AG08395 (cell line): Measurements from ENCODE around the gene ATAD3C.
"Not testable (repeated sequence)": the region's sequence is repeated elsewhere in the genome, so short reads cannot be mapped to it uniquely, and the experiment has no call there.

Source experiments
- DNase-seq: peaks from one replicate; pipeline ENCODE4 v3.0.0; 2012; ENCODE audit warnings: mixed read lengths, low spot score

The ATAD3C gene, protein sequence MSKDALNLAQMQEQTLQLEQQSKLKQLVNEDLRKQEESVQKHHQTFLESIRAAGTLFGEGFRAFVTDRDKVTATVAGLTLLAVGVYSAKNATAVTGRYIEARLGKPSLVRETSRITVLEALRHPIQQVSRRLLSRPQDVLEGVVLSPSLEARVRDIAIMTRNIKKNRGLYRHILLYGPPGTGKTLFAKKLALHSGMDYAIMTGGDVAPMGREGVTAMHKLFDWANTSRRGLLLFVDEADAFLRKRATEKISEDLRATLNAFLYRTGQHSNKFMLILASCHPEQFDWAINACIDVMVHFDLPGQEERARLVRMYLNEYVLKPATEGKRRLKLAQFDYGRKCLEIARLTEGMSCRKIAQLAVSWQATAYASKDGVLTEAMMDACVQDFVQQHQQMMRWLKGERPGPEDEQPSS

DNA sequence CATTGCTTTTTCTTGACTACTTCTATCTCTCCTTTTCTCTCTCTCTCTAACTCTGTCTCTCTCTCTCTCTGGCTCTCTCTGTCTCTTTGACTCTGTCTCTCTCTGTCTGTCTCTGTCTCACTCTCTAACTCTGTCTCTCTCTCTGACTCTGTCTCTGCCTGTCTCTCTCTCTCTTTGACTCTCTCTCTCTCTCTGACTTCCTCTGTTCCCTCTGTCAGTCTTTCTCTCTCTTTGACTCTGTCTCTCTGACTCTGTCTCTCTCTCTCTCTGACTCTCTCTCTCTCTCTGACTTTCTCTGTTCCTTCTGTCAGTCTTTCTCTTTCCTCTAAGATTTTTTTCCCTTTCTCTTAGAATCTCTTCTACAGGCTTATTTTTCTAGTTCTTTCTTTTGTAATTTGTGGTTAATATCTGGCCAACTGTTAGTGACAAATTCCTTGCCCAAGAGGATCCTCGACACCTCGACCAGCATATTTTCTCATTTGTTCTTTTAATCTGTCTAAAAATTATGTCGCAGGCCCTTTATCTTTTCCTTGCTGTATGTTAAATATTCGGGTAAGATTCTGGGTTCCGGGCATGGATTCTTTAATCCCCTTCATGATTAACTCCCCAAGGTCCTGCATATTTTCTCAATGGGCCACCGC lies at the start of gene ATAD3C:
ATAD3C (plus strand) TSS at position 591 of the 641 bp plus-strand sequence. CDS start 995 bp downstream, outside the sequence.
- DNase-seq = no peak

DNA sequence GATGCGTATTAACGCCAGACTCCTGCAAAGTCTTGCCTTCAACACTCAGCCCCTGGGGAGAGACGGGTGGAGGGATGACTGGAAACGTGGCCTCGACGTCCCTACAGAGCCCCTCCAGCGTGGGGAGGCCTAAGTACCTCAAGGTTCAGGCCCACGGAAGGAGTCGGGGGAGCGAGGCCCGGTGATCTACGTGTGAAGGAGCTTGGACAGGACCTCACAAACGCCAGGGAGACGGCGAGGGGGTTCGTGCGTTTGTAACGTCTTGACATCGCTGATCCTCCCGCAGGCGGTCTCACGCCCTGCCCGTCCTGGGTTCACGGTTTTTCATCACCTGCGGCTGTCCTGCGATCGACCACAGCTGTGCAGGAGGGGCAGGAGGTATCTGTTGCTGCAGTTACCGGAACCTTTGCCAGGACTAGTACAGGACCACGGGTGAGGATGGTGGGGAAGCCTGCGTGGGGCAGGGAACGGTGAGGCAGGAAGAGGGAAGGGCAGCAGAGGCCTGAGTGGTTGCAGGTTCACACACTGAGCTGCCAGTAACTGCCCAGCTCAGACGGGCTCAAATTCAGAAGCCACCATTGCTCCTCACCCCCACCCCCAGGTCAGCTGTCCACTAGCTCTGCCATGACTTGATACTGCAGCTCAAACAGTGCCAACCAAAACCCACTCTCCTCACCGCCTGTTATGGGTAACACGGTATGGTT lies 49.5 kb upstream of the ATAD3C start:
- no peak for DNase-seq

DNA sequence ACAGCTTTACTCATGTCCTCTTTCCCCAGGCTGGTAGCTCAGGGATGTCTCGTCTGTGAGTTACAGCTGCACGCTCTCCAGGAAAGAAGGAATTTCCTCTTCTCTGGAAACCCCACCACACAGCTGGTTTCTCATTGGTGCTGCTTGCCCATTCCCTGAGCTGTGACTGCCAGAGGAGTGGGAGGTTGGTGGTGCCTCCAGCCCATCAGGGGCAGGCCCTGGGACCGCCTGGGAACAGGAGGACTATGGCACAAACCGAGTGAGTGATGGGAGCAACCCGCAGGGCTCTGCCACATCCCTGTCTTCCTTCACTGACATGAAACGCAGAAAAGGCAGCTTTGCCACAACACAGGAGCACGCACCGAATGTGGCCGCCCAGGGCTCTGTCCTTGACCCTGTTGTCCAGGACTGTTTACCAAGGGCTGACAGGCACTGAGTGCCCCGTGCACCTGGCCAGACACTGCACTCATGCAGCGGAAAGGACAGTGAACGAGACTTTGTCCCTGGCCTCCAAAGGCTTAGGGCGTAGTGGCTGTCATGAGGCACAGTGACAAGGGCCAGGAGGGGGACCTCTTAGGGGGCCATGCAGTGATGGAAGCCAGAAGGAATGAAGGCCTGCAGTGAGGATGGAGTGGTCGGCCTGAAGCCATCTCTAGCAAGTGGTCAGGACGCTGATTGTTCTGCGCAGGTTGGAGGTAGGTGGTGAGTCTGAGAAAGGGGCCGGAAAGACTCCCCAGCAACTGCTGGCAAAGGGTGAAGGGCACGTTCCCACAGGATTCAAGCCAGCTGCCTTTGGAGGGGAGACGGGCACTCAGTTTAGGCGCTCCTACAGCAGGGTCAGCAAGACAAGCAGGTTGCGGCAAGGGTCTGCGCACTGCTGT lies 48.7 kb upstream of the ATAD3C start:
- no peak for DNase-seq

DNA sequence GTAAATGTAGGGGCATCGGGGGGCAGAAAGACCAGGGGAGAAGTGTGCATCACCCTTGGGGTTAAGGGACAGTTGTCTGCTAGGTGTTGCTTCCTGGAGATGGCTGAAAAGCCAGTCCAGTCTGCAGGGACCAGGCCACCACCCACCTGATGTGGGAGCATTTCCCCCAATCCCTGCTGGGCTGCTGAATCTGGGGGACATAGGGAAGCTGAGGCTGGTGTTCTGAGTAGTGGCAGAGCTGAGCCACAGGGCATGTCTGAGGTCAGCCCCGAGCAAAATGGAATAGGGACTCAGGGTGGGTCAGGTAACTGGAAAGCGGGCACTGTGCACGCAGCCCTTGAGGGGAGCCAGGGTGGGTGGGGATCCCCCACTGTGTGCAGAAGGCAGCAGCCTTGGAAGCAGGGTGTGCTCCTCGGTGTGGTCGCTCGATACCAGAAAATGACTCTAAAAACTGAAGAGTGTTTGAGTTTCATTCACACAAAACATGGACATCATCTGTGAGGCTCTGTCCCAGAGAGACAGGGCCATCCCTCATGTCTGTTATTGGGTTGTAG lies 48.0 kb upstream of the ATAD3C start:
- no peak for DNase-seq

DNA sequence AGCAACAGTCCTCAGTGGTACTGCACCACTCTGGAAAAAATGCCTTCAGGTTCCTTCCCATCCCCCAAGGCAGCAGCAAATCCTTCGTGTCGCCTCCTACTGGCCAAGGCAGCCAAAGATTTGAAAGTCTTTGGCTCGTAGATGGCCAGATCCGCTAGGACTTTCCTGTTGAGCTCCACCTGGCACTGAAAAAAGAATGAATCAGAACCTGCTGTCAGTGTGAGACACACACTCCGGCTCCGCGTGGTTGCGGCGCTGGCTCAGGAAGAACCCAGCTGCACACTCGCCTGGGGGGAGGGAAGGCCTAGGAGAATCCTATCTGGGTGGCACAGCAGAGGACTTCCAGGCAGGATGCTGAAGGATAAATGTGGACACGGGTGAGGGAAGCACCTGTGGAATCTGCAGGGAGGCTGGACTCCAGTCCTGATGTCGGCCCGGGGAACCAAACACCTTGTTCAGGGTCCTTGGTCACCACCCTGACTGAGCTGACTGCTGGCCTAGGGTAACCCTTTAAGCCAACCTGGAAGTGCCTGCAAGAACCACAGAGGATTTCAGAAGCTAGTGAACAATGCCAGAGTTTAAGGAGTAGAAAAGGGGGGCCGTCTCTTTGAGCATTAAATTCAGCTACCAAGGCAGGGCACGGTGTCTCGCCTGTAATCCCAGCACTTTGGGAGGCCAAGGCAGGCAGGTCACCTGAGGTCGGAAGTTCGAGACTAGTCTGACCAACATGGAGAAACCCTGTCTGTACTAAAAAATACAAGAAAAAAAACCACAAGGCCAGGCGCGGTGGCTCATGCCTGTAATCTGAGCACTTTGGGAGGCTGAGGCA lies 47.2 kb upstream of the ATAD3C start:
- DNase-seq = peak; percentile 66

DNA sequence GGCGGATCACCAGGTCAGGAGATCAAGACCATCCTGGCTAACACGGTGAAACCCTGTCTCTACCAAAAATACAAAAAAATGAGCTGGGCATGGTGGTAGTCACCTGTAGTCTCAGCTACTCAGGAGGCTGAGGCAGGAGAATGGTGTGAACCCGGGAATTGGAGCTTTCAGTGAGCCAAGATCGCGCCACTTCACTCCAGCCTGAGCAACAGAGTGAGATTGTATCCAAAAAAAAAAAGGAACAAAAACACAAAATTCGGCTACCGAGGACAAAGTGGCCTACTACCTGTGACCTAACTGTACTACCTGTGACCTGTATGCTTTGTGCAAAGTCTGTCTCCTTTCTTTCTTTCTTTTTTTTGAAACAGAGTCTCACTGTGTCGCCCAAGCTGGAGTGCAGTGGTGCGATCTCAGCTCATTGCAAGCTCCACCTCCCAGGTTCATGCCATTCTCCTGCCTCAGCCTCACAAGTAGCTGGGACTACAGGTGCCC lies 46.5 kb upstream of the ATAD3C start:
- DNase-seq = not testable (repeated sequence)

DNA sequence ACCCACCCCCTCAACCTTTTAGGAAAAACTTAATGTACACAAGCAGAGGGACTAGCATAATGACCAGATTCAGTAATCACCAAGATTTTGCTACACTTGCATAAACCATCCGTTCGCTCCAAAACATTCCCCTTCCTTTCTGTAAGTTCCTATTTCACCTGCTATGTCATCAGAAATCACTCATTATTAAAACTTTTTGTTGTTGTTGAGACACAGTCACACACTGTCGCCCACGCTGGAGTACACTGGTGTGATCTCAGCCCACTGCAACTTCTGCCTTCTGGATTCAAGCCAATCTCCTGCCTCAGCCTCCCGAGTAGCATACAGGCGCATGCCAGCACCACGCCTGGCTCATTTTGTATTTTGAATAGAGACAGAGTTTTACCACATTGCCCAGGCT lies 45.8 kb upstream of the ATAD3C start:
- DNase-seq = no peak

DNA sequence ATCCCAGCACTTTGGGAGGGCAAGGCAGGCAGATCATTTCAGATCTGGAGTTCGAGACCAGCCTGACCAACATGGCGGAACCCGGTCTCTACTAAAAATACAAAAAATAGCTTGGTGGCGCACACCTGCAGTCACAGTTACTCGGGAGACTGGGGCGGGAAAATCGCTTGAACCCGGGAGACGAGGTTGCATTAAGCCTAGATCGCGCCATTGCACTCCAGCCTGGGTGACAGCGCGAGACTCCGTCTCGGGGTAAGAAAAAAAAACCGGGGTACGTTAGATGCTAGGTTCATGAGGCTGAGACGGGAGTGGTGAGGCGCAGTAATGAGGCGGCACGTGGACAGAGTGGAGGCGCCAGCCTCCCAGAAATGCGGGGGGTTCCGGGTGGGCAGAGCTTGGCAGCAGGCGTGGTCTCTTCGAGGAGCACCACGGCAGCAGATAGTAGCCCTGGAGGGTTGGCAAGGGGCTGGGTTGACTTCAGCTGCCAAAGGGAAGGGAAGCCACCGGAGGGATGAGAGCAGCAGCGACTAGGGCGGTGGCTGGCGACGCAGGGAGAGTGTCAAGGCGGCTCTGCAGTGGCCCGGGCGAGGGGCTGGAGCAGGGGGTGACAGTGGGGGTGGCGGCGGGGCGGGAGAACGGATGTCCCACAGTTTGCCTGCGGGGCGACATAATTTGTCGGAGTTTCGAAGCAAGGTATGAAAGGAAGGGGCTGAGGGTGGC lies 43.2 kb upstream of the ATAD3C start:
- no peak for DNase-seq

DNA sequence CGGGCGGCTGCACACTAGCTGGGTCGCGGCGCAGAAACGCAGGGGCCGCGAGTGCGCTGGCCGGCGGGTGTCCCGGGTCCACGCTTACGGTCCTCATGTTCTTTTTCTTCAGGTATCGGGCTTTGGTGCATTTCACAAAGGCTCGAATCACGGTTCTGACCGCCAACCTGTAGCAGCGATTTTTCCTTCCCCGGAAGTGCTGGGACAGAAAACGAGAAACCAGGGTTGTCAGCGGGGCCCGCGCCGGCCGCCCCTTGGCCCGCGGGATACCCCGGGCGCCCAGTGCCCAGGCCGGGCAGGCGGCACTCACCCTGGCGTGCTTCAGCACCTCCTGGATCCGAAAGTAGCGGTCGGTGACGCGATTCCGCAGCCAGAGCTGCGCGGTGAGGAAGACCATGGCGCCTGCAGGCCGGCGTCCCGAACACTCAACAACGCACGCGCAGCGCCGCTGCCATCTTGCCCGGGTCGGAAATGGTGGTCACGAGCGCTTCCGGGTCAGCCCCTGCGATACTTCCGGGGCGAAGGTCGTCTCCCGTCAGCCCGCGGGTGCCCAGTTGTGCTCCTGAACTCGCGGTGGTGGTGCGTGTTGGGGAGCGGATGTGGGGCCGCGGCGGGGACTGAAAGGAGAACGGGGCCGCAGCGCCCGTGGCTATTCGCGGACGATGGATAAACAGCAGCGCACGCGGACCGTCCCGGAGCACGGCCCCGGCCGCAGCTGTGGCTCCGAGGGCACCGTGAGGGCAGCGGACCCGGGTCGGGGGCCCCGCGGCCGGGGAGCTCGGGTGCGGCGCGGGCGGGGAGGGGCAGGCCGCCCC lies 42.5 kb upstream of the ATAD3C start, which contains the start of gene MRPL20:
MRPL20 (minus strand) TSS at position 473 of the 815 bp plus-strand sequence; CDS start at position 397, 76 bp downstream.
- DNase-seq = peak; percentile 96

DNA sequence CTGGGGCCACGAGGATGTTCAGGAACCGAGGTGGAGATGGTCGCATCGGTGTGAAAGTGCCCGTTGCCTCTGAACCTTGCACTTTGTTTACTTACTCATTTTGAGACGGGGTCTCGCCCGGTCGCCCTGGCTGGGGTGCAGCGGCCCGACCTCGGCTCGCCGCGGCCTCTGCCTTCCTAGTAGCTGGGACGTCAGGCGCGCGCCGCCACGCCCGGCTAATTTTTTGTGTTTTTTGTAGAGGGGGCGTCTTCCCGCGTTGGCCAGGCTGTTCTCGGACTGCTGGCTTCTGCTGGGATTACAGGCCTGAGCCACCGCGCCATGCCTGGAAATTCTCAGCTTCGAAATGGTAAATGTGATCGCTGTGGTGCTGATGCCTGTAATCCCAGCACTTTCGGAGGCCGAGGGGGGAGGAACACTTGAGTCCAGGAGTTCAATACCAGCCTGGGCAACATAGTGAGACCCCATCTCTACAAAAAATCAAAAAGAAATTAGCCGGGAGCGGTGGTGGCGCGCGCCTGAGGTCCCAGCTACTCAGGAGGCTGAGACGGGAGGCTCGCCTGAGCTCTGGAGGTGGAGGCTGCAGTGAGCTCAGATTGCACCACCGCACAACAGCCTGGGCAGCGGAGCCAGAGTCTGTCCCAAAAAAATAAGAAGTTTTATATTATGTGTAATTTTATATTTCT lies 41.7 kb upstream of the ATAD3C start:
- DNase-seq = no peak

DNA sequence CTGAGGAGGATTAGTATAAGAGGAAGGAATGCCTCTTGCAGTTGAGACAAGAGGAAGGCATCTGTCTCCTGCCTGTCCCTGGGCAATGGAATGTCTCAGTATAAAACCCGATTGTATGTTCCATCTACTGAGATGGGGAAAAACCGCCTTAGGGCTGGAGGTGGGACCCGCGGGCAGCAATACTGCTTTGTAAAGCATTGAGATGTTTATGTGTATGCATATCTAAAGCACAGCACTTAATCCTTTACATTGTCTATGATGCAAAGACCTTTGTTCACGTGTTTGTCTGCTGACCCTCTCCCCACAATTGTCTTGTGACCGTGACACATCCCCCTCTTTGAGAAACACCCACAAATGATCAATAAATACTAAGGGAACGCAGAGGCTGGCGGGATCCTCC lies 39.3 kb upstream of the ATAD3C start:
- not testable (repeated sequence) for DNase-seq

DNA sequence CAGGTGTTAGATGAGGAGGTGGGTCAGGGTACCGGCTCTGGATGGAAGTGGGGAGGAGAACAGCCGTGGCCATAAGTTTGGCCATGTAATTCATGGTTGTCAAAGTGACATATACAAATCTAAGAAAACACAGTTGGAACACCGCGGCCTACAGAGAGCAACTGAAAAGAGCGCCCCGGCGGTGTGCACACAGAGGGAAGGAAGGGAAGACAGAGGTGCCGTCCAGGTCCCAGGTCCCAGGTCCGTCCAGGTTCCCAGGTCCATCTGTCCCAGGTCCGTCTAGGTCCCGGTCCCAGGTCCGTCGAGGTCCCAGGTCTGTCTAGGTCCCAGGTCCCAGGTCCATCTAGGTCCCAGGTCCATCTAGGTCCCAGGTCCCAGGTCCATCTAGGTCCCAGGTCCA lies 37.9 kb upstream of the ATAD3C start:
- DNase-seq = no peak

DNA sequence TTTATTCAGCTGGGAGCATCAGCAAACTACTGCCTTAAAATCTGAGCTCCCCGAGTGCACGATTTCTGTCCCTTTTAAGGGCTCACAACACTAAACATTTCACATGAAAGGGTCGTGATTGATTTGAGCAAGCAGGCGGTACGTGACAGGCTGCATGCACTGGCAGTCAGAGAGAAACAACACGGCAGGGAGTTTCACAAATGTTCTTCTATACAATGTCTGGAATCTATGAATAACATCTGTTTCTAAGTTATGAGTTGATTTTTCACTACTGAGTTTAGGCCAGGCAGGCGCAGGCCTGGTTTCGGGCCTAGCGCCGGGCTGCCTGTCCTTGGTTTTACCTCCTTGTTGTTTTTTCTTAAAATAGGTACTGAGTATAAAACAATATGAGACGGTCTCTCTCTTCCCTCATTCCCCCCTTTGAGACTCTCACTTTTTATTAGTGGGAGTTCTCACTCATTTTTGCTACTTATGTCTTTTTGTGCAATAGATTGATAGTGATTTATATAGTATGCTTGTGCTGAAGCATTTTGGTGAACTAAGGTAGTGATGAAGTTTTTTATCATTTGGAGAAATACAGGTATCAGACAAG lies 37.1 kb upstream of the ATAD3C start:
- DNase-seq = not testable (repeated sequence)

DNA sequence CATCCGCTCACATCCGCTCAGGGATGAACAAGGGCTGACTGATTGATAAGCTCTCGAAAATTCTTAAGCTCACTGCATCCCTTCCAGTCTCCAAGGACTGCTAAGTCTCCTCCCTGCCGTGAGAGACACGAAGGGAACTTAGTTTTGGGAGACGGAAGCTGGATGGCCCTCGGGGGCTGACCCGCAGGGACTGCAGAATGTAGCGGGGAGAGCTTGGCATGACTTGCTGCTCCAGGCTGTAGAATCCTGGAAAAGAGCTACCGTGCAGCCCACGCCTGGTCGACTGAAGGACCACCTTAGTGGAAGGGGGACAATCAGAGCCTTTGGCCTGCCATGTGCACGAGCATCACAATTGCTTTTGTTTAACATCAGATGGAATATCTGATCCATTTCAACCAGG lies 33.7 kb upstream of the ATAD3C start:
- DNase-seq = no peak

DNA sequence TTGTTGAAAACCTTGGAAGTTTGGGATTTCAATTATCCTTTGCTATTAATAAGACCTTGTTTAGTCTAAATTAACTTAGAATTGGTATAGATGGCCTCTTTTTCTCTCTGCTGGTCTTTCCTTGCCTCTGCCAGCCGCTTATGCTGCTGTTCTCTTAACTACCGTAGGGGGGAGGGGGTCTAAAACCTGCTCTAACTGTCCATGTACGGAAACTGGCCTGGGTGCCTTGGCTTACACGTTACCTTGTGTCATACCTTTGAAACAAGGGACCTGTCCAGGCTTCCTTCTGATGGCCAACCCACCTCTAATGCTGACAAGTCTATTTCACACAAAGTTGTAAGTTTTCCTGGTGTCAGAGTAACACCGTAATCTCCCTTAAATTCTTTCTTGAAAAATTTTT lies 32.1 kb upstream of the ATAD3C start:
- DNase-seq = not testable (repeated sequence)

DNA sequence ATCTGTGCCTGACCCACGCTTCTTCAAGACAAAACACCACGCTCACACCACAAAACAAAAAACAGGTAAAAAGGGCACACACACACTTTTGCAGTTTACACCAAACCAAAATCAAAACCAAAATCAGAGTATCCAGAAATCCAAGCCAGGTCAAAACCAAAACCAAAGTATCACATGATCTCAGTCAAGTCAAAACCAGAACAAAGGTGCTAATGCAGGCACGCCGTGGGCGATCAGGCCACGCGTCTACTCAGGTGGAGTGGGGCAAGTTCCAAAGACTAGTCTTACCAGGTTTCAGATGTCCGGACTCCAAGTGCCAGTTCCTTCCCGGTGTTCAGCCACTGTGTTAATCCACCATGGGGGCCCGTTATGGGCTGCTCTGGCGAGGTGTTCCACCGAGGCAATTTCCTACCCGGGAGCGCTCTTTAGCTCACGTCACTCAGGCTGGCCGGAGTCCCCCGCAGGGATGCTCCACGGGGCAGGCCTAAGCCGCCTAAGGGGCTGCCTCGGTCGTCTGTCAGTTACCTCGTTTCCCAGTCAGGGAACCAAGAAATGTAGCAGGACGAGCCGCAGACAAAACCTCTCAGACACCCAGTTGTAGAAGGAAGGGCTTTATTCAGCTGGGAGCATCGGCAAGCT lies 31.5 kb upstream of the ATAD3C start:
- not testable (repeated sequence) for DNase-seq
